ENCODE measurements around the gene NEK11.

The NEK11 gene

GRCh38 chr3:131218196-131218595 lies 191.5 kb downstream of the NEK11 start:
- no peaks in the 10 kb centered on the region for H3K4me1 ChIP-seq (ENCODE audit: control insufficient read depth, insufficient read depth, low read length)
- H3K27ac ChIP-seq (ENCODE audit: low read depth, low read length) = no peak overlapping the region
- H3K27me3 ChIP-seq (ENCODE audit: control insufficient read depth, insufficient read depth, low read length) = no peaks in the 10 kb centered on the region
- no peak overlapping the region for H3K4me3 ChIP-seq (ENCODE audit: low read length)
- H3K9ac ChIP-seq (ENCODE audit: low read length) = no peak overlapping the region
- no peaks in the 10 kb centered on the region for H3K36me3 ChIP-seq (ENCODE audit: control insufficient read depth, insufficient read depth, low read length)

GRCh38 chr3:131221731-131222130 lies 195.1 kb downstream of the NEK11 start:
- no peak overlapping the region for H3K4me3 ChIP-seq (ENCODE audit: low read length)

GRCh38 chr3:131222599-131222998 lies 195.9 kb downstream of the NEK11 start:
- H3K9ac ChIP-seq (ENCODE audit: low read length) = no peak overlapping the region
- H3K36me3 ChIP-seq (ENCODE audit: control insufficient read depth, insufficient read depth, low read length) = no peaks in the 10 kb centered on the region
- no peaks in the 10 kb centered on the region for H3K27me3 ChIP-seq (ENCODE audit: control insufficient read depth, insufficient read depth, low read length)
- no peak overlapping the region for H3K4me3 ChIP-seq (ENCODE audit: low read length)
- no peak overlapping the region for H3K27ac ChIP-seq (ENCODE audit: low read depth, low read length)
- no peaks in the 10 kb centered on the region for H3K4me1 ChIP-seq (ENCODE audit: control insufficient read depth, insufficient read depth, low read length)

More at GRCh38 chr3:131221731-131222130, 195.1 kb downstream of the NEK11 start:
- Histone ChIP-seq H3K9ac (ENCODE audit: low read length) (no peak overlapping the region), H3K36me3 (ENCODE audit: control insufficient read depth, insufficient read depth, low read length) (no peaks in the 10 kb centered on the region), H3K27me3 (ENCODE audit: control insufficient read depth, insufficient read depth, low read length) (no peaks in the 10 kb centered on the region), H3K27ac (ENCODE audit: low read depth, low read length) (no peak overlapping the region), H3K4me1 (ENCODE audit: control insufficient read depth, insufficient read depth, low read length) (no peaks in the 10 kb centered on the region)

DNA sequence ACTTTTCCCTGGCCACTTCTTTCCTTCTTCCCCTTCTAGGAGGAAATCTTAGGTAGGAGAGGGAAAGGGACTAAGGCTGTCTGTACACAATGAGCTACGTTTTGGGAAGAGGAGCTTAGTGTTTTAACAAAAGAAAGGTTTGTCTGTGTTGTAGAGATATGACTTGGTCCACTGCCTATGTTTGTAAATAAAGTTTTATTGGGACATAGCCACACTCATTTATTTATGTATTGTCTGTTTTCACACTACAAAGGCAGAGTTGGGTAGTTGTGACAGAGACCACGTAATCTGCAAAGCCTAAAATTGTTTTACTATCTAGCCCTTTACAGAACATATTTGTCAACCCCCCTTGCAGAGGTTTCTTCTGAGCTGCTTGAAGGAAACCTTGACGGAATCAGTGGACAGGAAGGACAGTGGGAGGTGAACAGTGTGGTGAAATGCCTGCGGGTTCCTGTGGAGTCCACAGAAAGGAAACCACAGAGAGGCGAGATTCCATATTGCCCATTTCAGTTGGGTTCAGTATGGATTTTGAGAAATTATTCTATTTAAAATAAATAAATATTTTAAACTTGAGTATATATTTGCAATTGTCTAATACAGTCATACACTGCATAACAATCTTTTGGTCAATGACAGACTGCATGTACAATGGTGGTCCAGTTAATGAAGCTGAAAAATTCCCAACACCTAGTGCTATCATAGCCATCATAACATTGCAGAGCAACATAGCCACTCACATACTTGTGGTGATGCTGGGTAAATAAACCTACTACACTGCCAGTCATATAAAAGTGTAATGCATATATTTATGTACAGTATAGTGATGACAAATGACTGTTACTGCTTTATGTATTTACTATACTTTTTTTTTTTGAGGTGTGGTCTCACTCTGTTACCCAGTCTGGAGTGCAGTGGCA lies 197.0 kb downstream of the NEK11 start:
- Histone ChIP-seq H3K4me1 (ENCODE audit: control insufficient read depth, insufficient read depth, low read length) (no peaks in the 10 kb centered on the region), H3K27me3 (ENCODE audit: control insufficient read depth, insufficient read depth, low read length) (no peaks in the 10 kb centered on the region), H3K36me3 (ENCODE audit: control insufficient read depth, insufficient read depth, low read length) (no peaks in the 10 kb centered on the region), H3K4me3 (ENCODE audit: low read length) (no peak overlapping the region), H3K9ac (ENCODE audit: low read length) (no peak overlapping the region), H3K27ac (ENCODE audit: low read depth, low read length) (no peak overlapping the region)

- no peaks in the 10 kb centered on the region for H3K27me3 ChIP-seq (ENCODE audit: control insufficient read depth, insufficient read depth, low read length)
- H3K4me1 ChIP-seq (ENCODE audit: control insufficient read depth, insufficient read depth, low read length) = no peaks in the 10 kb centered on the region
- no peak overlapping the region for H3K27ac ChIP-seq (ENCODE audit: low read depth, low read length)
- no peak overlapping the region for H3K9ac ChIP-seq (ENCODE audit: low read length)
- no peaks in the 10 kb centered on the region for H3K36me3 ChIP-seq (ENCODE audit: control insufficient read depth, insufficient read depth, low read length)
- H3K4me3 ChIP-seq (ENCODE audit: low read length) = no peak overlapping the region
Observed at GRCh38 chr3:131224886-131225550, 198.3 kb downstream of the NEK11 start.

GRCh38 chr3:131228522-131228921 lies 201.8 kb downstream of the NEK11 start:
- Histone ChIP-seq H3K36me3 (ENCODE audit: control insufficient read depth, insufficient read depth, low read length) (no peaks in the 10 kb centered on the region), H3K27me3 (ENCODE audit: control insufficient read depth, insufficient read depth, low read length) (no peaks in the 10 kb centered on the region), H3K27ac (ENCODE audit: low read depth, low read length) (no peak overlapping the region), H3K9ac (ENCODE audit: low read length) (no peak overlapping the region), H3K4me3 (ENCODE audit: low read length) (no peak overlapping the region), H3K4me1 (ENCODE audit: control insufficient read depth, insufficient read depth, low read length) (no peaks in the 10 kb centered on the region)

GRCh38 chr3:131231710-131232389 lies 205.2 kb downstream of the NEK11 start:
- no peaks in the 10 kb centered on the region for H3K27me3 ChIP-seq (ENCODE audit: control insufficient read depth, insufficient read depth, low read length)
- H3K27ac ChIP-seq (ENCODE audit: low read depth, low read length) = no peak overlapping the region
- no peaks in the 10 kb centered on the region for H3K36me3 ChIP-seq (ENCODE audit: control insufficient read depth, insufficient read depth, low read length)
- no peaks in the 10 kb centered on the region for H3K4me1 ChIP-seq (ENCODE audit: control insufficient read depth, insufficient read depth, low read length)
- no peak overlapping the region for H3K4me3 ChIP-seq (ENCODE audit: low read length)
- no peak overlapping the region for H3K9ac ChIP-seq (ENCODE audit: low read length)

GRCh38 chr3:131232711-131233267 lies 206.1 kb downstream of the NEK11 start:
- H3K36me3 ChIP-seq (ENCODE audit: control insufficient read depth, insufficient read depth, low read length) = no peaks in the 10 kb centered on the region
- no peak overlapping the region for H3K4me3 ChIP-seq (ENCODE audit: low read length)
- no peak overlapping the region for H3K9ac ChIP-seq (ENCODE audit: low read length)
- H3K27me3 ChIP-seq (ENCODE audit: control insufficient read depth, insufficient read depth, low read length) = no peaks in the 10 kb centered on the region
- no peaks in the 10 kb centered on the region for H3K4me1 ChIP-seq (ENCODE audit: control insufficient read depth, insufficient read depth, low read length)
- H3K27ac ChIP-seq (ENCODE audit: low read depth, low read length) = no peak overlapping the region

DNA sequence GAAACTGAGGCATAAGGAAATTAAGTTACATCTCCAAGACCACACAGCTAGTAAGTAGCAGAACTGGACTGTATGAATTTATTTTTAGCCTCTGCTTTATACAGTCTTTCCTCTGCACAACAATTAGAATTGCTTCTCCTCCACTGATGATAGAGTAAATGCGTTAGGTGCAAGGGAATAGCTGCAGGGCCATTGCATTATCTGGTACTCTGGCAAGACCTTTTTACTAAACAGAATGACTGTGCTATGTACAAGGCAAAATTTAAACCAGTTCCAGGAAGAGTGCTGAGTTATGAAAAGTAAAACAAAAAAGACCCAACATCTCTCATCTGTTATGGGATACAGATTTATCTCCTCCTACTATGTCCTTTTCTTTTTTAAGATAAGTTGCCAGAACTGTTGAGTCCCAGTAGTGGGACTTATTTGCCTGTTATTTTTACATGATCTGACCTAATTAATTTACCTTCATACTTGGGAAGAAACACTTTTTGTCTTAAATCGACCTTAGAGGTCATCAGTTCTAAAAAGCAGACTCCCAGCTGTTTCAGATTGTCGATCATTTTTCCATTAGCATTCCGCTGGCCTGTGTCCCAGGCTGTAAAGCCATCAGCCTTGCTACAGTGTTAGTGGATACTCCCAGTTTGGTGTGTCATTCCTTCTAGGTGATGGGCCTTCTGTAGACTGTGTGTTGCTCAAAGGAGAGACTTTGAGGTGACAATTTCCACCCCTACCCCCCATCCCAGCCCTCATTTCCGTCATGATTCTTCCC lies 207.4 kb downstream of the NEK11 start:
- Histone ChIP-seq H3K36me3 (ENCODE audit: control insufficient read depth, insufficient read depth, low read length) (no peaks in the 10 kb centered on the region), H3K4me3 (ENCODE audit: low read length) (no peak overlapping the region), H3K9ac (ENCODE audit: low read length) (no peak overlapping the region), H3K4me1 (ENCODE audit: control insufficient read depth, insufficient read depth, low read length) (no peaks in the 10 kb centered on the region), H3K27me3 (ENCODE audit: control insufficient read depth, insufficient read depth, low read length) (no peaks in the 10 kb centered on the region), H3K27ac (ENCODE audit: low read depth, low read length) (no peak overlapping the region)

GRCh38 chr3:131236421-131236820 lies 209.7 kb downstream of the NEK11 start:
- H3K27ac ChIP-seq (ENCODE audit: low read depth, low read length) = no peak overlapping the region
- H3K4me3 ChIP-seq (ENCODE audit: low read length) = no peak overlapping the region
- H3K9ac ChIP-seq (ENCODE audit: low read length) = no peak overlapping the region
- no peaks in the 10 kb centered on the region for H3K27me3 ChIP-seq (ENCODE audit: control insufficient read depth, insufficient read depth, low read length)
- H3K36me3 ChIP-seq (ENCODE audit: control insufficient read depth, insufficient read depth, low read length) = no peaks in the 10 kb centered on the region
- no peaks in the 10 kb centered on the region for H3K4me1 ChIP-seq (ENCODE audit: control insufficient read depth, insufficient read depth, low read length)

GRCh38 chr3:131238496-131238895 lies 211.8 kb downstream of the NEK11 start:
- no peaks in the 10 kb centered on the region for H3K27me3 ChIP-seq (ENCODE audit: control insufficient read depth, insufficient read depth, low read length)
- no peak overlapping the region for H3K4me3 ChIP-seq (ENCODE audit: low read length)
- no peaks in the 10 kb centered on the region for H3K4me1 ChIP-seq (ENCODE audit: control insufficient read depth, insufficient read depth, low read length)
- H3K36me3 ChIP-seq (ENCODE audit: control insufficient read depth, insufficient read depth, low read length) = no peaks in the 10 kb centered on the region
- H3K27ac ChIP-seq (ENCODE audit: low read depth, low read length) = no peak overlapping the region
- H3K9ac ChIP-seq (ENCODE audit: low read length) = no peak overlapping the region

- Histone ChIP-seq H3K4me3 (ENCODE audit: low read length) (no peak overlapping the region), H3K9ac (ENCODE audit: low read length) (no peak overlapping the region), H3K27me3 (ENCODE audit: control insufficient read depth, insufficient read depth, low read length) (no peaks in the 10 kb centered on the region), H3K4me1 (ENCODE audit: control insufficient read depth, insufficient read depth, low read length) (no peaks in the 10 kb centered on the region), H3K27ac (ENCODE audit: low read depth, low read length) (no peak overlapping the region), H3K36me3 (ENCODE audit: control insufficient read depth, insufficient read depth, low read length) (no peaks in the 10 kb centered on the region)
Observed at GRCh38 chr3:131239267-131239666, 212.6 kb downstream of the NEK11 start.

Measured in rectal smooth muscle tissue (tissue), 1 donor.